Keratinocyte (primary cell): ENCODE data around the gene DIAPH1.

ENCODE experiments used
- CTCF ChIP-seq, 3 experiments: IDR thresholded peaks in 1 of 3; conservative IDR thresholded peaks in 1 of 3; optimal IDR thresholded peaks in 1 of 3; 2 replicates in 2 of 3; 3 replicates in 1 of 3; pipeline versions ENCODE3 to v1.5.1; 2011; ENCODE audit warnings: low read length in 3 of 3, mild to moderate bottlenecking in 3 of 3, moderate library complexity in 2 of 3, control low read depth in 1 of 3, inconsistent platforms in 1 of 3; ENCODE audit not compliant: insufficient read depth in 2 of 3; ENCODE audit errors: extremely low read depth in 1 of 3
- EZH2 ChIP-seq: IDR thresholded peaks from one replicate; pipeline ENCODE4 v1.6.1; 2012; ENCODE audit warnings: inconsistent platforms, mild to moderate bottlenecking, low read length, moderate library complexity

GRCh38 chr5:141640051-141640415 lies 21.2 kb upstream of the DIAPH1 start:
- TF ChIP-seq CTCF (optimal IDR thresholded peaks at IDR 0.05 in 1 of 3, IDR thresholded peaks at IDR 0.05 in 1 of 3, conservative IDR thresholded peaks at IDR 0.05 in 1 of 3; ENCODE audit: extremely low read depth in 1 of 3, insufficient read depth in 2 of 3, low read length in 3 of 3): no peak
- no peak for TF ChIP-seq EZH2
